HG02610 (cell line): ENCODE data around the gene GPR137.

Experiments used
- ATAC-seq: cut with Tn5 transposase; IDR thresholded peaks from one replicate; pipeline ENCODE4 v1.9.1; 2021; ENCODE audit warnings: mild to moderate bottlenecking, moderate library complexity; ENCODE audit not compliant: unreplicated experiment

Gene GPR137

DNA sequence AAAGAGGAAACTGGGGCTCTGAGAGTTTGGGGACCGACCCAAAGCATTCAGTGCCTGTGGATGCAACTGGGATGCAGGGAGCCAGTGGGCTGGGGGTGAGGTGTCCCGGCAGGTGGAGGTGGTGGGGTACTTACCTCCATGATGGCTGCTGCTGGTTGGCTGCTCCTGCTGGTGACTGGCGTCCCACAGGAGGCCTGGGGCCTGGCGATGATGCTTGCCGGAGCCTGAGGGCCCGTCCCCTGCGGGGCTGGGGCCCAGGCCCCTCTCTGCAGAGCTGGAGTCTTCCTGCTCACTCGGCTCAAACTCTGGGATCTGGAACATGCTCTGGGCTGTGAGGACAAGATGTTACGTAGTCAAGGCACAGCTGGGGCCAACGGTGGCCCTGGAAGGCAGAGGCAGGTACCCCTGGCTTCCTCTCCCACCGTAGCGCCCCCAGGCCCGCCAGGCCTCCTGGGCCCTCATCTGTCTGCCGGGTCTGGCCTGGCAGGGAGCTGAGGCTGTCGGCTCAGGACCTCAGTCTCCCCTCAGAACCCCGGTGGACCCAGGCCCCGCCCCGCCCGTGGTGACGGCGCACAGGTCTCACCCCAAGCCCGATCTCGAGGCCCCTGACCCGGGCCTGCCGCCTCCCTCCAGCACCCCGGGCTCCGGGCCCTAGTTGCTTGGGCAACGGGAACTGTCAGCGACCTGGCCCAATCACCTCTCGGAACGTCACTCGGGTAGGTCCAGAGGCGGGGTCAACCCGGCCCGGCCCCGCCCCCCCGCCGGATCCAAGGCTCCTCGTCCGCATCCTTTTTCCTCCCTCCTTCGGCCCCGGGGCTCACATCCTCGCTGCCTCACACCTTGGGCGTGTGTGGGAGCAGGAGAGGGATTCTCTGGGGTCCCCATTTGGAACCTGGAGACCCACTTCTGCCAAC is 1.3 kb upstream of the GPR137 start, which contains the start of gene BAD:
Gene BAD (minus strand): TSS at position 618 of the 914 bp plus-strand sequence. CDS start 297 bp downstream, at position 321.
- ATAC-seq: peak; percentile 79

GRCh38 chr11:64285885-64286800 is 495 bp downstream of the GPR137 start:
- ATAC-seq: no peak

DNA sequence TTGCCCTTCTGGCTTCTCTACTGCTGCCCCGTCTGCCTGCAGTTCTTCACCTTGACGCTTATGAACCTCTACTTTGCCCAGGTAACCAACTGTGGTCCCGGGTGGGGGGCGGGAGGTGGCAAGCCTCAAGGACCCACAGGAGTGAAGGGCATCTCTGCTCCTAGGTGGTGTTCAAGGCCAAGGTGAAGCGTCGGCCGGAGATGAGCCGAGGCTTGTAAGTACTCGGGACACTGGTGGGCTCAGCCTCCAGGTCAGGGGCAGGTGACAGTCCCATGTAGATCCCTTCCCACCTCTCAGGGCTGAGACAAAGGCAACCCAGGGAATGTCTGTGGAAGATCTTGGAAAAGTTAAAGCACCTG is 1.1 kb downstream of the GPR137 start:
- no peak for ATAC-seq

- no peak for ATAC-seq
Measured at GRCh38 chr11:64287676-64288352, 2.2 kb downstream of the GPR137 start.

- ATAC-seq: no peak
Measured at GRCh38 chr11:64288353-64288750, 2.7 kb downstream of the GPR137 start.

- no peak for ATAC-seq
Measured at GRCh38 chr11:64289002-64289564, 3.4 kb downstream of the GPR137 start.

DNA sequence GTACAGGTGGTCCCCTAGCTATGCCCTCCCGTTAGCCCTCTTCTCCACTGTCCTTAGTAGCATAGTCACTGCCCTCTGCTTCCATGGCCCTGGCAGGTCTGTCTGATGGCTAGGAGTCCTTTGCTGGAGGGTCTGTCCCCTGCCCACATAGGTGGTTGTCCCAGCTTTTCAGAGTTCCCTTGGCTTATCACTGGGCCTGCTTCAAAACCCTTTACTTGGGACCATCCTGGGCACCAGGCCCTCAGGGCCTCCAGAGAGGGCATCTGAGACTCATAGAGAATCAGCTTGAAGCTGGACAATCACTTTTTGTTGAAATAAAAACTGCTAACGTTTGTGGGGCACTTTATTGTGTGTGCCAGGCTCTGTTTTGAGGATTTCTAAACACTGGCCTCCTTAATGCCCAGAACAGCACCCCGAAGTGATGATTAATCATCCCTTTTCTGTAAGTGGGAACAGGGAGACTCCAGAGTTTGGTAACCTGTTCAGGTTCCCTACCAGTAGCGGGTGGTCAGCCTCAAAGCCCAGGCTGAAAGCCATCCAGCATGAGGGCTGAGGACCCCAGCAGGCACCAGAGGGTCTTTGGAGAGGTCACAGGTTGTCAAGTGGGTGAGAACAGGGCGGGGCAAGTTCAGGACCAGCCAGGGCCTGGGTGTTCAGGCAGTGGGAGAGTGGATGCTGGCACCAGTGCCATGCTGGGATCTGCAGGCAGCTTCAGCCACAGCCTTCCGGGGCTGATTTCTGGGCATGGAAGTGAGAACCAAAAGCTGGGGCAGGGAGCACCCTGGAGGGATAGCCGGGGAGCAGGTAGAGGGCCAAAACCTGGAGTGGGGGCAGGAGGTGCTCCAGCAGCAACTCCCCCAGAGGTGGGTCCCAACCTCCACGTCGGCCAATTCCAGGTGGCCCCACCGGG is 5.0 kb downstream of the GPR137 start:
- ATAC-seq: no peak

DNA sequence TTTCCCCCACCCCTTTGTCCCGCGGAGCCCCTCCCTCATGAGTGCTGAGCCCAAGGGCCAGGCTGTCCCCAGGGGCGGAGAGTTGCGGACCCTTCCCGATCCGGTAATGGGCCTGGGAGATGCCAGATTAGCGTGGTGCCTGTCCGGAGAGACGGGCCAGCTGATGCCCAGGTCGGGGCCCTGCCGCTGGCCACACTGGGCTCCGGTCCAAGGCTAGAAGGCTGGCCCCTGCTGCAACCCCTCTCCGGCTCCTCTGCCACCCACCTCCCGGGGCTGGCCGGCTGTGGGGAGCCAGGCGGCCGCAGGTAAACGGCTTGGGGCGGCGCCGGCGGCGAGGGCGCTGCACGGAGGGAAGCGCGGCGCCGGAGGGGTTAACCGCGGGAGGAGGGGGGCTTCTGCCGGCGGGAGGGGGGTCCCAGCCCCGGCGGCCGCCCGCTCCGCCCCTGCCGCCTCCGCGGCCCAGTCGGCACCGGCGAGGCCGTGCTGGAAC is 5.7 kb downstream of the GPR137 start, which contains the start of gene KCNK4:
Gene KCNK4 (plus strand): TSS at position 41 of the 490 bp plus-strand sequence. CDS start 1,717 bp downstream, outside the sequence.
- no peak for ATAC-seq

DNA sequence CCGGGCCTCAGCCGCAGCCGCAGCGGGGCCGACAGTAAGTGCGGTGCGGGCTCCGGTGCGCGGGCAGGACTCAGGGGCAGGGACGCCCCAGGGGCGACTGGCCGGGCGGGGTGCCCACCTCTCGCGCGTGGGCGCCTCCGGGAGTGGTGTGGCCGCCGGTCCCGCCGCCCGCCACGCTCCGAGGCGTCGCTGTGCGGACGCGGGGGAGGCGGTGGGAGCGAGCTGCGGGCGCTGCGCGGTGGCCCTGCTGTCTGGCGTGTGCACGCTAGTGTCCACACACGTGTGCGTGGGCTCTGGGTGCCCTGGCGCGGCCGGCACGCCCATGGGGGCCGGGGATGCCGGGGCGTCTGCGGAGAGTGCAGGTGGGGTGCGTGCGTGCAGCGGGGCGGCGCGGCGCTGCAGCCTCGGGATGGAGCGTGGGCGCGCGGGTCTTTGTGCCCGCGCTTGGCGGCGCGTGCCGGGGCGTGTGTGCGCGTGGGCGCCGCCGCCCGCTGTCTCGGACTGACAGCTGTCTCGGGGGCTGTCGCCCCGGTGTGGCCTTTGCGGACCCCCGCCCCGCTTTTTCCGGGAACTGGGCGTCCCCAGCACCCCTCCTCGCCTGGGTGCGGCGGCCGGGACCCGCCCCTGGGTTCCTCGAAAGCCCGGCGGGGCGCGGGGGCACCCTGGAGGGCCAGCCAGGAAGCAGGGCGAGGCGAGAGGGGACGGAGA is 6.3 kb downstream of the GPR137 start:
- no peak for ATAC-seq

GRCh38 chr11:64292460-64293254 is 7.0 kb downstream of the GPR137 start:
- no peak for ATAC-seq

DNA sequence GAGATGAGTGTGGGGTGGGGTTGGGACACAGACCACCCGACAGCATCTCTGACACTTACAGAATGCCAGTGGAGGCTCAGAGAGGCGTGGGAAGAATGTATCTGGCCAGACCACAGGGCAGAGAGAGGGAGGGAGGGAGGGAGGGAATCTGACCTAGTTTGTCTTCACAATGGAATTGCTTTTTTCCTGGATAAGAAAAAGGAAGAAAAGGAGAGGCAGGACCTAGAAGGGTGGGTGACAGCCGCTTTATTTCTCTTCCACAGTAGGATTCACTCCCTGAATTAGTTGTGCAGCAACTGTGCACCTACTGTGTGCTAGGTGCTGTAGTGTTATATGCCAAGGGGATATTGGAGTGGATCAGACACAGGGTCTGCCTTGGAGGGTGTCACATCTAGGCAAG is 9.1 kb downstream of the GPR137 start:
- ATAC-seq: no peak

GRCh38 chr11:64295760-64296159 is 10.1 kb downstream of the GPR137 start:
- ATAC-seq: no peak

GRCh38 chr11:64296236-64296635 is 10.6 kb downstream of the GPR137 start:
- ATAC-seq: no peak

- no peak for ATAC-seq
Measured at GRCh38 chr11:64296830-64297698, 11.4 kb downstream of the GPR137 start.

DNA sequence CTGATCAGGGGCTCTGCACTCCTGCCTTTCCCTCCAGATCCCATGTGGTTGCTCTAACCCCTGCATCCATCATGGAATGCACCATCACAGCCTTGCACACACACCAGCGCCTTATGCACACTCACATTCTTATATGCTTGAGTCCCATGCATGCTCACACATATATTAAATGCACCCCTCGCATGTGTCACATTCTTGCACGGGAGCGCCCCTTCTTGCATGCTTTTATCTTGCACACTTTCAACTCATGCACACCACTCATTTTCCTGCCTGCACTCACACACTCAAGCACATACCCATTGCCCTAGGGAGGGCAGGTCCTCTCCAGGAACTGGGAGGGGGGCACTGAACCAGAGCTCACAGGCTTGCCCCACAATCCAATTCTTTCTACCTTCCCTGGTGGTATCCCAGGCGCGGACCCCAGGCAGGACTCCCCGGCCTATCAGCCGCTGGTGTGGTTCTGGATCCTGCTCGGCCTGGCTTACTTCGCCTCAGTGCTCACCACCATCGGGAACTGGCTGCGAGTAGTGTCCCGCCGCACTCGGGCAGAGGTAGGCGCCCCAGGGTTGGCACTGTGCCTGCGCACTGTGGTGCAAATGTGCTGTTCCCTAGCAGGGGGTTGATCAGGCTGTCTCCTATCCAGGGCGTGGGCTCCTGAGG is 12.2 kb downstream of the GPR137 start:
- ATAC-seq: no peak
